IPS DF 6.9 (cell line): ENCODE data around the gene FBRSL1.

Source experiments
- DNase-seq: peaks from one replicate; pipeline ENCODE4 v3.0.0-alpha.2; 2013; ENCODE audit warnings: low read depth, low spot score
- H3K27ac ChIP-seq: one replicate; pipeline ENCODE4 v1.5.1; 2013; ENCODE audit warnings: low read length, control low read depth
- H3K27me3 ChIP-seq: 2 replicates; pipeline ENCODE4 v1.6.1; 2013; ENCODE audit warnings: mild to moderate bottlenecking, low read length; ENCODE audit not compliant: control insufficient read depth, insufficient read depth
- H3K36me3 ChIP-seq: 2 replicates; pipeline ENCODE4 v1.6.1; 2013; ENCODE audit warnings: low read length; ENCODE audit not compliant: control insufficient read depth, insufficient read depth
- H3K4me1 ChIP-seq: 2 replicates; pipeline ENCODE4 v1.6.1; 2013; ENCODE audit warnings: low read length; ENCODE audit not compliant: control insufficient read depth, insufficient read depth
- H3K4me3 ChIP-seq: 2 replicates; pipeline ENCODE4 v1.5.1; 2013; ENCODE audit warnings: mild to moderate bottlenecking, low read length
- H3K9me3 ChIP-seq: 2 replicates; pipeline ENCODE4 v1.6.1; 2013; ENCODE audit warnings: low read length, inconsistent platforms; ENCODE audit not compliant: control insufficient read depth, insufficient read depth
- WGBS: extraction: QIAGEN DNeasy Blood & Tissue Kit; methylation state at CpG from one replicate; pipeline ENCODE4 v1.1.7; 2013; ENCODE audit warnings: mixed read lengths, missing lambda C conversion rate; ENCODE audit not compliant: insufficient read length, insufficient coverage; 5-methylcytosine and 5-hydroxymethylcytosine counted together

The FBRSL1 gene

DNA sequence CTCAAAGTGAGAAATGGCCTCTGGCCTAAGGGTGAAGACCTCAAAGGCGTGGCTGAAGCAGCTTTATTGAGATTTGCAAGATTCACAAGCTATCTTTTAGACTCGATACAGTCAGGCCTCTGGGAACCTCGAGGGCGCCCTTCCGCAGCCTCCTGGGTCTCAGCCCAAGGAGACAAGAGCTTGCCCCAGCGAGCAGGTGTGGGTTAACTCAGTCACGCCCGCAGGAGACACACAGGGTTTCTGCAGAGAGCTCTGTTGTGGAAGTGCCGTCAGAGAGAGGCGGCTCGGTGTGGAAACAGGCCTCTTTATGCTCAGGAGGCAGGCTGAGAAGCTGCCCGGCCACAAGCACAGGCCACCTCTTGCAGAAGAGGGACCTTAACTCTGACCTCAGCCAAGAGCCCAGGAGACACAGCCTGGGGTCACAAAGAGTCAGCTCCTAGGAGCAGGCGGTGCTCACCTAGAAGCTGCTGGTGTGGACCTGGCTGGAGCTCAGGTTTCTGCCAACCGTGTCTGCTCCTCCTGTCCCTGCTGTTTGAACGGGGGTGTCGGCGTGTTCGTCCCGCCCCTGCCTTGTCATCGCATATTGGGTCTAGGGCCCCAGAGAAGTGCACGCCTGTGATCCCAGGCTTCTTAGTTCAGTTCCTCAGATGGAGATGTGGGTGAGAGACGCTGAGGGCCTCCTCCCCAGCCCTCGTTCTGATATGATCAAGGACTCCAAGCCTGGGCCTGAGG, 42.1 kb upstream of the FBRSL1 start:
- no peak for DNase-seq
- no peak overlapping the region for H3K27ac ChIP-seq
- no peak overlapping the region for H3K4me3 ChIP-seq
- H3K4me1 ChIP-seq, result no peaks in the 10 kb centered on the region
- peaks cover 5% of the 10 kb centered on the region; the same call in 1 of the 2 replicates for H3K27me3 ChIP-seq
- no peaks in the 10 kb centered on the region for H3K36me3 ChIP-seq
- no peaks in the 10 kb centered on the region for H3K9me3 ChIP-seq
- WGBS, result no CpG with 5 or more reads among the region's 23 CpGs

- Histone ChIP-seq H3K9me3 (no peaks in the 10 kb centered on the region), H3K4me1 (no peaks in the 10 kb centered on the region), H3K27me3 (peaks cover 5% of the 10 kb centered on the region; the same call in 1 of the 2 replicates), H3K27ac (no peak overlapping the region), H3K36me3 (no peaks in the 10 kb centered on the region), H3K4me3 (no peak overlapping the region)
- WGBS, result no CpG with 5 or more reads among the region's 10 CpGs
- no peak for DNase-seq
Observed at GRCh38 chr12:132448463-132448820, 41.5 kb upstream of the FBRSL1 start.

- Histone ChIP-seq H3K4me3 (no peak overlapping the region), H3K9me3 (no peaks in the 10 kb centered on the region), H3K27ac (no peak overlapping the region), H3K36me3 (no peaks in the 10 kb centered on the region), H3K4me1 (no peaks in the 10 kb centered on the region), H3K27me3 (peaks cover 5% of the 10 kb centered on the region; the same call in 1 of the 2 replicates)
- DNase-seq, result no peak
- WGBS, result no CpG with 5 or more reads among the region's 22 CpGs
Observed at GRCh38 chr12:132449565-132450417, 40.2 kb upstream of the FBRSL1 start.

DNA sequence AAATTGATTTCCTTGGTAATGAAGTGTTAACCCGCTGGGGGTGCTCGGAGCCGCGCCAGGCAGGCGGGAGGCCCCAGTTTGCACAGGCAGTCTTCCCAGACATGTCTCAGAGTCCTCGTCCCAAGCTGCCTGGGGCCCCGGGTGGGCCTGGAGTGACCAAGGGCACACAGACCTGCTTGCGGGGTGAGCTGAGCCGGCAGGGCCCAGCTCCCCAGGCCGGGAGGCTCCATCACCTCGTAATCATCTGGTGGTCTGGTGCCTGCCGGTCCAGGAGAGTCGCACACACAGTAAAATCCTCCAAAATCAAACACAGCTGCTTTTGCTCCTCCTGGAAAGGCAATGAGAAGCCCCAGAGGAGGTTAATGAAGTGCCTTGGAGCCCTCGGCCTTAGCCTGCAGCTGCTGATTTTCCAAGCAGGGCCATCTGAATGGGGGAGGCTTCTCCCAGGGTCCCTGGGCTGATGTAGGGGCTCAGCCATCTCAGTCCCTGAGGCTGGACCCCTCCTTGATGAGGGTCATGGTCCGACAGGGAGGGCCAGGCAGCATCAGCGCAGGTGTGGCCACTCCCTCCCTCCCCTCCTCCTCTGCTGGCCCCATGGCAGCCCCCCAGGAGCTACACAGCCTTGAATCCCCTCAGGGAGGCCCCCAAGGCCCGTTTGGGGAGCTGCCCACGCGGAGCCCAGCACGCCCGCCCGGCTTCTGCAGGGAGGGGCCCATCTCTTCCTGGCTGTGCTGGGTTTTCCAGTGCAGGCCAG, 39.4 kb upstream of the FBRSL1 start:
- WGBS, result no CpG with 5 or more reads among the region's 22 CpGs
- Histone ChIP-seq H3K4me1 (no peaks in the 10 kb centered on the region), H3K27me3 (peaks cover 5% of the 10 kb centered on the region; the same call in 1 of the 2 replicates), H3K36me3 (no peaks in the 10 kb centered on the region), H3K27ac (no peak overlapping the region), H3K4me3 (no peak overlapping the region), H3K9me3 (no peaks in the 10 kb centered on the region)
- no peak for DNase-seq

DNA sequence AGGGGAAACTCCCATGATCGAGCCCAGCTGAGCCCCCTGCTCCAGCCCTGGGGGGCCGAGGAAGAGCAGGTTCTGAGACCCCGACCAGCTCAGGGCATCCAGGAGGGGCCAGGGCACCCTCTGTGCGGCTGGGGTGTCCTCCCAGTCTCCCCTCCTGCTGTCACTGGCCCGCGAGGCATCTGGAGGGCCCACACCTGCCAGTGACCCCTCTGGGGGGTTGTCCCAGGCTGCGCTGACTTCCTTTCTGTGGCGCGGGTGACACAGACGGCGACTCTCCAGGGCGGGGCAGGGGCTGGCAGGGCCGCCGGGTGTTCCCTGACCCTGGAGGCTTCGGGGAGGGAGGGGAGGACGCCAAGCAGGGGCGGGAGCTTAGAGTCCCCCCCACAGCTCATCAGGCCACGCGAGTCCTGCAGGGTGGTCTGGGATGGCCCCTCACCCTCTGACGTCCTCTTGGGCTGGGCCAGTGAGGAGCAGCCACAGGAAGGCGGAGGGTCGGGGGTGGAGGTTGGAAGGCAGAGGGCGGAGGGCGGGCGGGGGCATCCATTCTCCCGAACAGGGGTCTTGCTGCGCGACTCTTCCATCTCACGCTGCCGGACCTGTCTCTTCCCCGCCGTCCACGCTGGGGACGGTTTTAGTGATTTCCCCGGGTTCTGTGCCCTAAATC, 38.6 kb upstream of the FBRSL1 start:
- no peak for DNase-seq
- H3K27me3 ChIP-seq, result peaks cover 5% of the 10 kb centered on the region; the same call in 1 of the 2 replicates
- H3K9me3 ChIP-seq, result no peaks in the 10 kb centered on the region
- H3K4me3 ChIP-seq, result no peak overlapping the region
- no CpG with 5 or more reads among the region's 35 CpGs for WGBS
- H3K36me3 ChIP-seq, result no peaks in the 10 kb centered on the region
- no peaks in the 10 kb centered on the region for H3K4me1 ChIP-seq
- H3K27ac ChIP-seq, result no peak overlapping the region

GRCh38 chr12:132451836-132452195, 38.1 kb upstream of the FBRSL1 start:
- Histone ChIP-seq H3K4me3 (no peak overlapping the region), H3K36me3 (no peaks in the 10 kb centered on the region), H3K27me3 (peaks cover 5% of the 10 kb centered on the region; the same call in 1 of the 2 replicates), H3K27ac (no peak overlapping the region), H3K9me3 (no peaks in the 10 kb centered on the region), H3K4me1 (no peaks in the 10 kb centered on the region)
- no CpG with 5 or more reads among the region's 10 CpGs for WGBS
- DNase-seq, result no peak

GRCh38 chr12:132452596-132453350, 37.2 kb upstream of the FBRSL1 start:
- H3K9me3 ChIP-seq, result no peaks in the 10 kb centered on the region
- H3K4me1 ChIP-seq, result no peaks in the 10 kb centered on the region
- no peak overlapping the region for H3K27ac ChIP-seq
- no peak overlapping the region for H3K4me3 ChIP-seq
- no peak for DNase-seq
- H3K36me3 ChIP-seq, result no peaks in the 10 kb centered on the region
- WGBS, result no CpG with 5 or more reads among the region's 21 CpGs
- peaks cover 5% of the 10 kb centered on the region; the same call in 1 of the 2 replicates for H3K27me3 ChIP-seq

GRCh38 chr12:132453361-132454192, 36.4 kb upstream of the FBRSL1 start:
- peaks cover 1% of the 10 kb centered on the region; the same call in 1 of the 2 replicates for H3K27me3 ChIP-seq
- no peak overlapping the region for H3K27ac ChIP-seq
- no peak for DNase-seq
- no peaks in the 10 kb centered on the region for H3K9me3 ChIP-seq
- no peak overlapping the region for H3K4me3 ChIP-seq
- H3K36me3 ChIP-seq, result no peaks in the 10 kb centered on the region; the same call in 1 of the 2 replicates
- H3K4me1 ChIP-seq, result no peaks in the 10 kb centered on the region
- WGBS, result no CpG with 5 or more reads among the region's 28 CpGs
